ENCODE data around the gene EXOC1L.

Gene EXOC1L, protein sequence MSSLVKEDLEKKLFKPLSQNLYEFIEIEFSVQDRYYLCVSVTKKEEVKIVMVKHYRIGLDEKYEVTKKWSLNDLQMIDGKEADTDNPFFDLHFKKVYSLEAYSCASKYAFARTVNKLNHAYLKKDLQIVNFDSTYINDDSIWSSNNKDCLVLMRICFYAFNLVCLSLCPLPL

DNA sequence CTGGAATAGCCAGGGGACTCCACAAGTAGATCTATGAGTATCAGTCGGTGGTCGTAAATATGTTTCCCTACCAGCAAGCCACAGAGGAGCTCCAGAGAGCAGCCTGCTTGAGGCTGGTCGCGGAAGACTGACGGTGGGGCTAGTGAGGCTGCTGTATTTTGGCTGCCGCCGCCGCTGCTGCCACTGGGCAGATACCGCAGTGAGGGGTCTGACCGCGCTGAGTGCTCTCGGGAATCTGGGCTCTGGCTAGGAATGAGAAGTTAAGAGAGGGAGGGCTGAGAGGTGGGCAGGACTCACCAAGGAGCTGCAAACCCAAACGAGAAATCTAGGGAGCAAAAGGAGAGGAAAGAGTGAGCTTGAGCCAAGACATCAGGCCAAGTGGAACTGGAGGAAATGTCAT is at the start of gene EXOC1L:
TSS of gene EXOC1L (plus strand) at position 157 of the 400 bp plus-strand sequence. CDS start at position 394, 237 bp downstream.
- Mint-ChIP-seq H3K4me3 (peak within 1 kb of the TSS; percentile 10), H3K4me1 (ENCODE audit: low read depth) (peaks cover 3% of the 10 kb centered on the region), H3K9me3 (no peaks in the 10 kb centered on the region), H3K36me3 (ENCODE audit: low read depth) (no peaks in the 10 kb centered on the region), H3K27me3 (ENCODE audit: low read depth) (peaks cover 23% of the 10 kb centered on the region), H3K27ac (no peak within 1 kb of the TSS)
- DNase-seq (ENCODE audit: low spot score) = no peak

DNA sequence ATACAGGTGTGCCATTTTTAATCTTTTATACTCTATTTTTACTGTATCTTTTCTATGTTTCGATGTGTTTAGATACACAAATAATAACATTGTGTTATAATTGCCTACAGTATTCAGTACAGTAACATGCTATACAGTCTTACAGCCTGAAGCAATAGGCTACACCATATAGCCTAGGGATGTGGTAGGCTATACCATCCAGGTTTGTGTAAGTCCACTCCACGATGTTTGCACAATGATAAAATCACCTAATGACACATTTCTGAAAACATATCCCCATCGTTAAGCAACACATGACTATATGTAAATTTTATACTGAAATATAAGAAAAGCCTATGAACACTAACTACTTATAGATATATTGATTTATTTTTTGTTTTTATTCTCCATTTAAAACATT is 48.9 kb upstream of the EXOC1L start:
- H3K9me3 Mint-ChIP-seq = no peaks in the 10 kb centered on the region
- no peaks in the 10 kb centered on the region for H3K36me3 Mint-ChIP-seq (ENCODE audit: low read depth)
- no peak overlapping the region for H3K27ac Mint-ChIP-seq
- H3K4me1 Mint-ChIP-seq (ENCODE audit: low read depth) = no peaks in the 10 kb centered on the region
- H3K27me3 Mint-ChIP-seq (ENCODE audit: low read depth) = peaks cover 7% of the 10 kb centered on the region
- H3K4me3 Mint-ChIP-seq = no peak overlapping the region
- no peak for DNase-seq (ENCODE audit: low spot score)

DNA sequence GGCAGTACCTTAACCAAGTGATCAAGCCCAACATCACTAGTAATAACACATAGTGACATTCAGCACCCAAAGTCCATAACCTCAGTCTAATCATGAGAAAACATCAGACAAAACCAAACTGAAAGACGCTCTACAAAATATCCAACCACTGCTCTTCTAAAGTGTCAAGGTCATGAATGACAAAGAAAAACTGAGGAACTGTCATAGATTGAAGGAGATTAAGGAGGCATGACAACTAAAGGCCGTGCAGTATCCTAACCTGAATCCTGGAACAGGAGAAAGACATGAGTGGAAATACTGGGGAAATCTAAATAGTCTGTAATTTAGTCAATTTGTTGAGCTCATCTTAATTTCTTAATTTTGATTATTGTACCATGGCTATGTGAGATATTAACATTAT is 38.2 kb upstream of the EXOC1L start:
- H3K27me3 Mint-ChIP-seq (ENCODE audit: low read depth) = peaks cover 7% of the 10 kb centered on the region
- H3K4me3 Mint-ChIP-seq = no peak overlapping the region
- H3K9me3 Mint-ChIP-seq = no peaks in the 10 kb centered on the region
- no peaks in the 10 kb centered on the region for H3K4me1 Mint-ChIP-seq (ENCODE audit: low read depth)
- no peaks in the 10 kb centered on the region for H3K36me3 Mint-ChIP-seq (ENCODE audit: low read depth)
- DNase-seq (ENCODE audit: low spot score) = no peak
- H3K27ac Mint-ChIP-seq = no peak overlapping the region

DNA sequence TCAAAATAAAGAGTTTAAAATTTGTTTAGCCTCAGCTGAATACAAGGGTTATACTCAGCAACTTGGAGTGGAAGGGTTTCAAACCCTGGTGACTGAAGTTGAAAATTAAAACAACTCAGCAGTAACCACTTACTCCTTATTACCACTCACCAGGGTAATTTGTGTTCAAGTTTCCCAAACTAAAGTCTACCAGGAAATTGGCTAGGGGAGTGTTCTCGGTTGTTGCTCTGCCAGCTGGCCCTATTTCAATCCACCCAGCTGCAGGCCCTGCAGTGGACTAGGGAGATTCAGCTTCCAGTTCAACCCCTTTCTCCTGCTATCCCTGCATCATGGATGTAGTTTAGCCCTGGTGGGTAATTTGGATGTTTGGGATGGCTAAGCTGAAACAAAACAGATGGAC is 37.8 kb upstream of the EXOC1L start:
- Mint-ChIP-seq H3K9me3 (no peaks in the 10 kb centered on the region), H3K36me3 (ENCODE audit: low read depth) (no peaks in the 10 kb centered on the region), H3K4me3 (no peak overlapping the region)

DNA sequence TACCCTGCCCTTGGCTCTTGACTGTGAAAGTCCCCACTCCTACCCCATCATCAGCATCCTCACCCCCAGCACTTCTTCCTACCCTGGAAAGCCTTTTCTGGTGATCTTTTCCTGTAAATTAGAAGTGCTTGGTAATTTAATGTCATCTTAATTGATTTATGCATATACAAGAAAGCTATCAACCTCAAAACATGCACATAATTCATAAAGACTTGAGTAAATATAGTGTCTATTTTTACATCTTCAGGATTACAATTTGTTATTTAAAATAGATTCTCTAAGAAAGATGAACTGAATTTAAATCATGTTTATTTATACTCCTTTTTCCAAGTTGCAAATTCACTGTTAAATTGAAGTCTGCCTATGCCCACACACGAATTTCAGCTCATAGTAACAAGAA is 36.0 kb upstream of the EXOC1L start:
- Mint-ChIP-seq H3K27ac (no peak overlapping the region), H3K36me3 (ENCODE audit: low read depth) (no peaks in the 10 kb centered on the region), H3K27me3 (ENCODE audit: low read depth) (peaks cover 9% of the 10 kb centered on the region), H3K4me3 (no peak overlapping the region), H3K9me3 (no peaks in the 10 kb centered on the region), H3K4me1 (ENCODE audit: low read depth) (no peaks in the 10 kb centered on the region)
- DNase-seq (ENCODE audit: low spot score) = no peak

More for the DNA sequence above, 37.8 kb upstream of the EXOC1L start:
- DNase-seq (ENCODE audit: low spot score) = no peak
- H3K27me3 Mint-ChIP-seq (ENCODE audit: low read depth) = peaks cover 7% of the 10 kb centered on the region
- H3K4me1 Mint-ChIP-seq (ENCODE audit: low read depth) = no peaks in the 10 kb centered on the region
- no peak overlapping the region for H3K27ac Mint-ChIP-seq

DNA sequence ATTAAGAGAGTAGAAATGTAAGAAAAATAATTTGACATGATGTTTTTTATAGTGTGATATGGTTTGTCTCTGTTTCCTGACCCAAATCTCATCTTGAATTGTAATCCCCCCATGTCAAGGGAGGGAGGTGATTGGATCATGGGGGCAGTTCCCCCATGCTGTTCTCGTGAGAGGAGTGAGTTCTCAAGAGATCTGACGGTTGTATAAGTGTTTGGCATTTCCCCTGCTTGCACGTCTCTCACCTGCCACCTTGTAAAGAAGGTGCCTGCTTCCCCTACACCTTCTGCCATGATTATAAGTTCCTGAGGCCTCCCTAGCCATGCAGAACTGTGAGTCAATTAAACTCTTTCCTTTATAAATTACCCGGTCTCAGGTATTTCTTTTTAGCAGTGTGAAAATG is 34.8 kb upstream of the EXOC1L start:
- Mint-ChIP-seq H3K4me3 (no peak overlapping the region), H3K9me3 (no peaks in the 10 kb centered on the region), H3K27me3 (ENCODE audit: low read depth) (peaks cover 14% of the 10 kb centered on the region), H3K27ac (no peak overlapping the region), H3K36me3 (ENCODE audit: low read depth) (no peaks in the 10 kb centered on the region), H3K4me1 (ENCODE audit: low read depth) (no peaks in the 10 kb centered on the region)
- DNase-seq (ENCODE audit: low spot score) = no peak

DNA sequence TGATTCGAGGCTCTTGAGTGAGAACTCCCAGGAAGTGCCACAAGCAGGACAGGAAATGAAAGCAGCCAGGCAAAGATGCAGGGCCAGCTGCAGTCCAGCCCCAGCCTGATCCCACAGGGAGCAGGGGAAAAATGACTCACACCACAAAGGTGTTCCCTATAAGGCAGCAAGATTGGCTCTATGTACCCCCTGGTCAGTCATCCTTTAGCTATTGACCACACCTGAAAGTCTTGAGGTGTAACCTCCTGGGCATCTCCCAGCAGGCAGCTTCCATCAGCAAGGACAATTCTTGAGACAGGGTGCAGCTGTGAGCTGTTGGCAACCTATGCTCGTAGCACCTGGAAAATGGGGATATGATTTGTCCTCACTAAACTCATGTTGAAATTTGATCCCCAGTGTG is 27.9 kb upstream of the EXOC1L start:
- Mint-ChIP-seq H3K4me1 (ENCODE audit: low read depth) (no peaks in the 10 kb centered on the region), H3K4me3 (no peak overlapping the region), H3K27ac (no peak overlapping the region), H3K36me3 (ENCODE audit: low read depth) (no peaks in the 10 kb centered on the region), H3K27me3 (ENCODE audit: low read depth) (peaks cover 49% of the 10 kb centered on the region), H3K9me3 (no peaks in the 10 kb centered on the region)
- no peak for DNase-seq (ENCODE audit: low spot score)

DNA sequence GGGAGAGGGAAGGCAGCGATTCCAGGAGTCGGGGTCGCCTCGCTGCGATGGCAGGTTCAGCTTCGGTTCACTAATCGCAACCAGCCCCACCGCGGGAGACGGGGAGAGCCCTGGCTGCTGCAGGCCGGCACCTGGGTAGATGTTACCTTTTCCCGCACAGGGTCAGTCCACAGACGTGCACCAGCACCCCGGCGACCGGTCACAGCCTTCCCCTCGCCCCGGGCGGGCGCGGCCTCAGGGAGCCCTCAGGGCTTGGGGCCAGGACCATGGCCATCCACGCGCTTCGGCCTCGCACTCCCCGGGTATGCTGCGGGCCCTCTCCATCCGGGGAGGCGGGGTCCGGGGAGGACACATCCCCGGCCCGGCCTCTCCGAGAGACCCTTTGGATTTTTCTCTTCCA is 26.1 kb upstream of the EXOC1L start:
- no peak overlapping the region for H3K27ac Mint-ChIP-seq
- H3K9me3 Mint-ChIP-seq = no peaks in the 10 kb centered on the region
- no peaks in the 10 kb centered on the region for H3K4me1 Mint-ChIP-seq (ENCODE audit: low read depth)
- no peaks in the 10 kb centered on the region for H3K36me3 Mint-ChIP-seq (ENCODE audit: low read depth)
- peaks cover 49% of the 10 kb centered on the region for H3K27me3 Mint-ChIP-seq (ENCODE audit: low read depth)
- no peak overlapping the region for H3K4me3 Mint-ChIP-seq
- no peak for DNase-seq (ENCODE audit: low spot score)

DNA sequence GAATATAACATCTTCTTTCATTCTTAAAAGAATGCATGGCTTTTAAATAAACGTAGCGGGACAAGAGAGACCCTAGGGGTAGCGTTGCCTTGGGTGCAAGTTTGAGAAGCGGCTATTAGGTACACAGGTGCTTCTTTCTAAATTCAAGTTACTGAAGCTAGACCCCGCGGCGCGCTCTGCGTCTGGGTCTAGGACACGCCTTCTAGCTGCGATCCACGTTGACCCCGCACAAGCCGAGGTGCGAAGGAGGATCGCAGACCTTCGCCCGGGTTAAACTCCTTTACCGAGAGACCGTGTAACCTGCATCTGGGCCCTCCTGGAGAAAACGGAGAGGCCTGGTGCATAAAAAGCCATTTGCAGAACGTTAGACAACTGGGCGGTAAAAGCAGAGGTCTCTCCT is 25.5 kb upstream of the EXOC1L start:
- no peaks in the 10 kb centered on the region for H3K9me3 Mint-ChIP-seq
- no peak for DNase-seq (ENCODE audit: low spot score)
- no peaks in the 10 kb centered on the region for H3K4me1 Mint-ChIP-seq (ENCODE audit: low read depth)
- H3K27ac Mint-ChIP-seq = no peak overlapping the region
- no peaks in the 10 kb centered on the region for H3K36me3 Mint-ChIP-seq (ENCODE audit: low read depth)
- H3K27me3 Mint-ChIP-seq (ENCODE audit: low read depth) = peaks cover 49% of the 10 kb centered on the region
- no peak overlapping the region for H3K4me3 Mint-ChIP-seq

DNA sequence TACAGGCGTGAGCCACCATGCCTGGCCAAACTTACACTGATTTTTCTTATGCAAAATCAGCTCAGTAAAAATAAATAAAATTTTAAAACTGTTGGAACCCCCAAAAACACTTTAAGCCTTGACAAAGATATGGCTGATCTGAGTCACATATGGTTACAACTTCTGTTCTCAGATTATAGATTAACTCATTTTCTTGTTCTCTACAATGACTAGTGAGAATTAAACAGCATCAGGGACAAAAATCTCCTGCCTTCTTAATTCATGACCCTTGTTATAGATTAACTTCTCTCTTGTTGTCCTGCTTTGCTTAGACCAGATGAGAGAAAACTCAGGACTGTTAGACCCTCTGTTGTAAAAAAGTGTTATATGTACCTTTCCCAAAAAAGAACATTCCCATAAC is 24.2 kb upstream of the EXOC1L start:
- Mint-ChIP-seq H3K27me3 (ENCODE audit: low read depth) (peaks cover 42% of the 10 kb centered on the region), H3K36me3 (ENCODE audit: low read depth) (no peaks in the 10 kb centered on the region), H3K27ac (no peak overlapping the region)

DNA sequence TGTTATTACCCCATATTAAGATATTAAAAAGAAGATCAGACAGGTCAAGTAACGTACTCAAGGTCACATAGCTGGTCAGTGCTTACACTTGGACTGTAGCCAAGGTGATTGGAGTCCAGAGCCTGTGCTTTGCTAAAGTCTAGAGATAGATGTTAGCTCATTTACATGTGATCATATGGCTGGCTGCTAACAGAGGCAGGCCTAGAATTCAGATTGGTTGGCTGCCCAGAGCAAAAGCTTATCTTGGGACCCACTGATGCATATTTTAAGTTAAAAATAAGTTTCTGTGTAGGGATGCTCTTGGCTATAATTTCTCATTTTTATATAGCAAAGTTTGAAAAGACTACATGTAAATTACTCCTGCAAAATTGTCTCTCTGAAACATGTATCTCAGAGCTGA is 18.1 kb upstream of the EXOC1L start:
- Mint-ChIP-seq H3K36me3 (ENCODE audit: low read depth) (no peaks in the 10 kb centered on the region), H3K9me3 (no peaks in the 10 kb centered on the region), H3K27ac (no peak overlapping the region), H3K4me1 (ENCODE audit: low read depth) (no peaks in the 10 kb centered on the region), H3K4me3 (no peak overlapping the region), H3K27me3 (ENCODE audit: low read depth) (peaks cover 4% of the 10 kb centered on the region)
- DNase-seq (ENCODE audit: low spot score) = no peak

More for the DNA sequence above, 24.2 kb upstream of the EXOC1L start:
- Mint-ChIP-seq H3K9me3 (no peaks in the 10 kb centered on the region), H3K4me1 (ENCODE audit: low read depth) (no peaks in the 10 kb centered on the region), H3K4me3 (no peak overlapping the region)
- DNase-seq (ENCODE audit: low spot score) = no peak

DNA sequence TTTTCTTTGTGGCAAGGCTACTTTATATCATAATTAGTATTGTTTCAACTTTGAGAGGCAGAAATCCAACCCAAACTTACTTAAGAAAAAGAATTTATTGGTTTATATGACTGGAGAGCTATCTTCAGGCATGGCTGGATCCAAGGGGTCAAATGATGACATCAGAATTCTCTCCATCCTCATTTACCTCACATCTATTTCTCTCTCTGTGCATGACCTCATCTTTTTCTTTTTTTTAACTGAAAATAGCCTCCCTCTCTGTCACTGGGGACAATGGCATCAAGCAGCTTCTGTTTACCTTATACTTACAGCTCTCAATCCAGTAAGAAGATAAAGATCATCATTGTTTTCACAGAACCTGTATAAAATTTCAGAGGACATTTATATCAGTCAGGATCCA is 12.0 kb upstream of the EXOC1L start:
- Mint-ChIP-seq H3K27me3 (ENCODE audit: low read depth) (no peaks in the 10 kb centered on the region), H3K4me1 (ENCODE audit: low read depth) (no peaks in the 10 kb centered on the region), H3K4me3 (no peak overlapping the region), H3K9me3 (no peaks in the 10 kb centered on the region), H3K27ac (no peak overlapping the region), H3K36me3 (ENCODE audit: low read depth) (no peaks in the 10 kb centered on the region)
- no peak for DNase-seq (ENCODE audit: low spot score)

DNA sequence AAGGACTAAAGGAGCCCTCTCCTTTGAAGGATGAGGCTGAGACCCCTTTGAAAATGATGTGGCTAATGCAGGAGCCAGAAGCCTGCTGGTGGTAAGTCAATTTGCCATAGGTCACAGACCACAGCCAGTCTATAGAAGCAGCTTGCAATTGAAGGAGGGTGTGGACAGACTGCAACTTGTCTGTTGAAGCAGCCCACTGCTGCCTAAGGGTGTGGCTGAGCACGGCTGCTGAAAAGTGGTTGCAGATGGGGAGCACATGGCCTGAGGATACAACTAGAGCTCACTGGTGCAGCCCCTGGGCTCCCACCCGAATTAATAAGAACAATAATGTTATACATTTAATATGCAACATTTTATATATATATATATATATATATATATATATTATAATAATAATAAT is 11.4 kb upstream of the EXOC1L start:
- no peak overlapping the region for H3K27ac Mint-ChIP-seq
- H3K4me3 Mint-ChIP-seq = no peak overlapping the region
- H3K9me3 Mint-ChIP-seq = no peaks in the 10 kb centered on the region
- H3K4me1 Mint-ChIP-seq (ENCODE audit: low read depth) = no peaks in the 10 kb centered on the region
- H3K27me3 Mint-ChIP-seq (ENCODE audit: low read depth) = peaks cover 3% of the 10 kb centered on the region
- no peaks in the 10 kb centered on the region for H3K36me3 Mint-ChIP-seq (ENCODE audit: low read depth)
- DNase-seq (ENCODE audit: low spot score) = no peak

DNA sequence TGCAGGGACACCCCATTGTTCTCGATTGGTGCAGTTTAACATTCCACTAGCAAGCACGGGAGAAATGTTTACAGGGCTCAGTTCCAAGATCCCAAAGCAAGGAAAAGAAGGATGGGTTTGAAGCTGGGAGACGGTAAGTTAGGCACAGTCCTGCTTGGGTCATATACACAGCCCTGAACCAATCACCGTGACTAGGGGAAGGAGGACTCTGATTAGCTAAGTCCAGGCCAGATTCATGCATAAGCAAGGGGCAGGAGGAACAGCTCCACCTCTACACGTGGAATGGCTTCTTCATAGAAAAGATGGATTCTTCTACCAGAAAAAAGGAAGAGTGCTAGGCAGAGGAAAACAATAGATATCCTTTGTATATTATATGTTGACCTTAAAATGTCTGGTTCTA is 11.0 kb upstream of the EXOC1L start:
- Mint-ChIP-seq H3K27me3 (ENCODE audit: low read depth) (peaks cover 3% of the 10 kb centered on the region), H3K4me3 (no peak overlapping the region), H3K36me3 (ENCODE audit: low read depth) (no peaks in the 10 kb centered on the region), H3K9me3 (no peaks in the 10 kb centered on the region), H3K4me1 (ENCODE audit: low read depth) (no peaks in the 10 kb centered on the region), H3K27ac (no peak overlapping the region)
- no peak for DNase-seq (ENCODE audit: low spot score)

DNA sequence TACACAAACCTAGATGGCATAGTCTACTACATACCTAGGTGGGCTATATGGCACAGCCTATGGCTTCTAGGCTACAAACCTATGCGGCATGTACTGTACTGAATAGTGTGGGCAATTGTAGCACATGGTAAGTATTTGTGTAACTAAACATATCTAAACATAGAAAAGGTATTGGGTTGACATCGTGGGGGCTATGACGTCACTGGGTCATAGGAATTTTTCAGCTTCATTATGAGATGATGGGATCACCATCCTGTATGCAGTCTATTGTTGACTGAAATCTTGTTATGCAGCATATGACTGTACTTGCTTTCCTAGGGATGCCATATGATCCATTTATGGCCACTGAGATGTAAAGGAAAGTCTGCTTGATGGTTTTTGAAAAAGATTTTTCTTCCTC is 1.9 kb upstream of the EXOC1L start:
- peaks cover 3% of the 10 kb centered on the region for H3K4me1 Mint-ChIP-seq (ENCODE audit: low read depth)
- H3K9me3 Mint-ChIP-seq = no peaks in the 10 kb centered on the region
- H3K4me3 Mint-ChIP-seq = no peak overlapping the region
- H3K27ac Mint-ChIP-seq = no peak overlapping the region
- no peak for DNase-seq (ENCODE audit: low spot score)
- no peaks in the 10 kb centered on the region for H3K36me3 Mint-ChIP-seq (ENCODE audit: low read depth)
- peaks cover 25% of the 10 kb centered on the region for H3K27me3 Mint-ChIP-seq (ENCODE audit: low read depth)

Measured in T-helper 2 cell treated with Interferon-gamma antibody and Interleukin-4, amounts not matched to agents 5 μg/mL and 100 μg/mL, for 36 hours (primary cell).